ENCODE data around the gene KRT76.

DNA sequence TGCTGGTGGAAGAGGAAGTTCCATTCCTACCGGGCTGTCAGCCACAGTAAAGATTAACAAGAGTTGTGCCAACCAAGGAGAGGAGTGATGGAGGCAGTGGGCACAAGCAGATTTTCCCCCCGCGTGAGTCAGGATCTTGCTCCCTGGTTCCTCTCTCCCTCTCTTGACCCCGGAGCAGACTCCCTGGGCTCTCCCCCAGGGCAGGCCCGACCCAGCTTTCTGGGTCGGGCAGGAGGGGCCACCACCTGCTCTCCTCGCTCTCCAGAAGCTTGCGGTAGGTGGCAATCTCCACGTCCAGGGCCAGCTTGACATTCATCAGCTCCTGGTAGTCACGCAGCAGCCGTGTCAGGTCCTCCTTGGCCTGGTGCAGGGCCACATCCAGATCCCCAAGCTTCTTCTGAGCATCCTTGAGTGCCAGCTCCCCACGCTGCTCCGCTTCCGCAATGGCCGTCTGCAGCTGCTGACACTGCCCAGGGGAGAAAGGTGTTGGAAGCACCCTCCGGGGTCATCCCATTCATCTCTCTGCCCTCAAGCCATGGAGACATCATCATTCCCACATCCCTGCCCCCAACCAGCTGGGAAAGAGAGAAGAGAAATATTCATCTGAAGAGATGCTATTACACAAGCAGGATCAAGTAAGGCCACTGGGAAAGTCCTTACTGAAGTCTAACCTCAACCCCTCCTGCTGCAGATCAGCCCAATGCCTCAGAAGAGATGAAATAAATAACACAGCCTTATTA is 45.8 kb upstream of the KRT76 start:
- TF ChIP-seq CTCF (IDR thresholded peaks at IDR 0.05): no peak
- TF ChIP-seq ZFX (IDR thresholded peaks at IDR 0.05; ENCODE audit: borderline replicate concordance): no peak
